K562 (cell line): ENCODE data around the gene FANCD2. TPM values are rescaled to one million over a fixed set of nuclear protein-coding genes. Genes with fewer than 3 reads are reported as not detected.

ENCODE experiments used
- ATAC-seq: fragments of 200-7000 bp; cut with Tn5 transposase; 3 replicates; pipeline ENCODE4 v1.9.1; 2020; ENCODE audit warnings: moderate library complexity
- BruUV-seq: library from RNA; stranded (reverse); fragments of 400-500 nt; replicated peaks from 2 replicates; lab custom pipeline; 2021; lab: Mats Ljungman, UMichigan
- CTCF ChIA-PET: fragments of 300-600 bp; formaldehyde crosslinking; extraction: SDS; loops from one replicate; lab custom pipeline; 2021; ENCODE audit warnings: low intra/inter-chr PET ratio; lab: Yijun Ruan, JAX
- POLR2A ChIA-PET: fragments of 300-600, 350-650 bp; sonication (Branson Sonifier 250); formaldehyde crosslinking; extraction: SDS; loops from one replicate; lab custom pipeline; 2021; ENCODE audit warnings: antibody characterized with exemption, inconsistent platforms; lab: Yijun Ruan, JAX
- DNase-seq, 4 experiments: peaks; one replicate each; pipeline versions ENCODE4 v3.0.0 to v3.0.0-alpha.2; 2011 to 2018; ENCODE audit warnings: low spot score in 3 of 4, mixed read lengths in 3 of 4; ENCODE audit errors: extremely low read depth in 1 of 4
- FAIRE-seq: peaks from 2 replicates; lab custom pipeline; 2011; peaks lifted over from hg19 to GRCh38; lab: Jason Lieb, UNC
- H2AFZ ChIP-seq: 2 replicates; pipeline ENCODE4 v1.6.0; 2011; ENCODE audit warnings: low read depth, low read length, control low read depth, inconsistent platforms
- H3K27ac ChIP-seq: fragments of 200-600 bp; 3 replicates; pipeline ENCODE4 v1.8.0; 2011; ENCODE audit warnings: low read depth, mild to moderate bottlenecking, control low read depth, inconsistent platforms, low read length, moderate library complexity, mixed read lengths; ENCODE audit errors: extremely low read depth
- H3K27me3 ChIP-seq, 2 experiments: fragments of 300-600 bp in 1 of 2; 2 replicates in 1 of 2; 3 replicates in 1 of 2; pipeline versions ENCODE4 v1.6.0 to v1.8.0; 2011; ENCODE audit warnings: inconsistent platforms in 2 of 2, low read length in 2 of 2, mild to moderate bottlenecking in 1 of 2, mixed read lengths in 1 of 2, moderate library complexity in 1 of 2; ENCODE audit not compliant: control insufficient read depth in 2 of 2, insufficient read depth in 2 of 2
- H3K36me3 ChIP-seq: fragments of 300-600 bp; 3 replicates; pipeline ENCODE4 v1.8.0; 2011; ENCODE audit warnings: mild to moderate bottlenecking, low read length, inconsistent platforms; ENCODE audit not compliant: control insufficient read depth, insufficient read depth
- H3K4me1 ChIP-seq, 2 experiments: fragments of 200-600 bp in 1 of 2; replicated peaks in 1 of 2; 2 replicates in 1 of 2; 3 replicates in 1 of 2; pipeline versions ENCODE4 v1.5.1 to v1.8.0; 2011; ENCODE audit warnings: inconsistent platforms in 2 of 2, low read length in 2 of 2, mild to moderate bottlenecking in 1 of 2, mixed read lengths in 1 of 2, moderate library complexity in 1 of 2; ENCODE audit not compliant: control insufficient read depth in 2 of 2, insufficient read depth in 2 of 2
- H3K4me2 ChIP-seq: 2 replicates; pipeline ENCODE4 v1.6.1; 2011; ENCODE audit warnings: low read length, control low read depth, inconsistent platforms, mixed read lengths; ENCODE audit not compliant: insufficient read depth
- H3K4me3 ChIP-seq: fragments of 200-600 bp; sonication (generic), shearing (Covaris generic); 2 replicates; pipeline ENCODE4 v1.5.1; 2016; ENCODE audit warnings: control low read depth, inconsistent platforms
- H3K79me2 ChIP-seq: fragments of 200-600 bp; 3 replicates; pipeline ENCODE4 v1.8.0; 2011; ENCODE audit warnings: low read length, inconsistent platforms; ENCODE audit not compliant: control insufficient read depth, insufficient read depth
- H3K9ac ChIP-seq, 2 experiments: 2 replicates each; pipeline versions ENCODE4 v1.6.0 to v1.6.1; 2011; ENCODE audit warnings: low read depth in 2 of 2, low read length in 2 of 2, control low read depth in 1 of 2, inconsistent platforms in 1 of 2, mild to moderate bottlenecking in 1 of 2, mixed read lengths in 1 of 2; ENCODE audit not compliant: insufficient read depth in 1 of 2
- H3K9me1 ChIP-seq: one replicate; pipeline ENCODE4 v1.6.0; 2011; ENCODE audit warnings: inconsistent platforms, mild to moderate bottlenecking, low read length, moderate library complexity; ENCODE audit not compliant: control insufficient read depth, insufficient read depth
- H3K9me3 ChIP-seq: replicated peaks from 2 replicates; pipeline ENCODE4 v1.5.1; 2011; ENCODE audit warnings: low read depth, low read length, inconsistent platforms; ENCODE audit not compliant: control insufficient read depth, insufficient read depth
- H4K20me1 ChIP-seq: replicated peaks from 2 replicates; pipeline ENCODE4 v1.6.1; 2011; ENCODE audit warnings: low read length, inconsistent platforms, mixed read lengths; ENCODE audit not compliant: control insufficient read depth, insufficient read depth
- ADNP ChIP-seq: fragments of 200-800 bp; sonication (Bioruptor generic); IDR thresholded peaks from 2 replicates; pipeline ENCODE4 v1.6.1; 2016; ENCODE audit warnings: missing genetic modification characterization, missing compliant biosample characterization
- KAT8 ChIP-seq: fragments of 450-650 bp; IDR thresholded peaks from 2 replicates; pipeline ENCODE4 v1.6.1; 2016; ENCODE audit warnings: low read depth, mild to moderate bottlenecking
- NR2F6 ChIP-seq: fragments of 450-650 bp; formaldehyde crosslinking; IDR thresholded peaks from 2 replicates; pipeline ENCODE4 v1.4.0; 2020; ENCODE audit warnings: mild to moderate bottlenecking
- POLR2AphosphoS2 ChIP-seq: IDR thresholded peaks from 2 replicates; pipeline ENCODE4 v1.6.1; 2012; ENCODE audit warnings: low read length, improper control_type of control experiment
- POLR2G ChIP-seq: fragments of 200-400 bp; formaldehyde crosslinking; IDR thresholded peaks from 2 replicates; pipeline ENCODE4 v1.6.1; 2017; ENCODE audit warnings: low read depth, mild to moderate bottlenecking, antibody characterized with exemption, low read length, moderate library complexity
- ZNF561 ChIP-seq: fragments of 450-650 bp; formaldehyde crosslinking; conservative IDR thresholded peaks from 2 replicates; pipeline ENCODE4 v1.4.0; 2020; ENCODE audit warnings: mild to moderate bottlenecking, moderate library complexity
- WGBS: fragments of 100-300 bp; shearing (Covaris generic); methylation state at CpG from one replicate; pipeline ENCODE4 v1.1.6; 2016; ENCODE audit warnings: low coverage, mixed read lengths; ENCODE audit not compliant: insufficient coverage; ENCODE audit errors: missing lambda C conversion rate; 5-methylcytosine and 5-hydroxymethylcytosine counted together
- in situ Hi-C: fragments of 300-500 bp; cut with MboI; formaldehyde crosslinking; loops from 4 replicates; pipeline ENCODE4 v1.15.0; 2018; ENCODE audit warnings: inconsistent platforms, mixed read lengths
- intact Hi-C: fragments of 100-400 bp; cut with micrococcal nuclease; formaldehyde crosslinking; loops from 2 replicates; pipeline ENCODE4 v1.14.2; 2022
- polyA plus RNA-seq, 8 experiments: library from polyadenylated mRNA; depleted of rRNA in 4 of 8; stranded (reverse) in 5 of 8; unstranded in 3 of 8; fragments of >200 nt; fragmentation: Nextera tagmentation in 2 of 8; fragmentation: Illumina TruSeq in 1 of 8; extraction: Ambion mirVana in 2 of 8; extraction: Trizol in 1 of 8; gene quantifications; 2 replicates each; pipeline versions ENCODE4 v1.2.1 to v1.2.3, GENCODE V29; 2011 to 2014; ENCODE audit warnings: inconsistent platforms in 1 of 8, missing spikeins in 1 of 8
- total RNA-seq, 7 experiments: library from RNA; depleted of rRNA in 6 of 7; stranded (reverse); fragments of >200 nt in 6 of 7; fragmentation: Illumina TruSeq in 2 of 7; extraction: Trizol in 2 of 7; gene quantifications; 2 replicates each; pipeline versions ENCODE4 v1.2.1 to v1.2.3, GENCODE V29; 2011 to 2021; ENCODE audit warnings: low replicate concordance in 1 of 7
- TF ChIP-seq, protein P1 (sequence below): fragments of 250-450 bp; sonication (Bioruptor Pico); IDR thresholded peaks from 2 replicates; pipeline ENCODE4 v1.8.0; 2021; ENCODE audit warnings: moderate library complexity, mild to moderate bottlenecking, inconsistent platforms
- TF ChIP-seq, protein P2 (sequence below): fragments of 450-650 bp; IDR thresholded peaks from 2 replicates; pipeline ENCODE4 v1.6.1; 2016

The FANCD2 gene
- total and polyA plus RNA-seq, 9 of the 15 experiments (the other 6 are each of a cell fraction or from before 2014, with no cell fraction given): 59.4 to 137 (median 96.1) TPM

DNA sequence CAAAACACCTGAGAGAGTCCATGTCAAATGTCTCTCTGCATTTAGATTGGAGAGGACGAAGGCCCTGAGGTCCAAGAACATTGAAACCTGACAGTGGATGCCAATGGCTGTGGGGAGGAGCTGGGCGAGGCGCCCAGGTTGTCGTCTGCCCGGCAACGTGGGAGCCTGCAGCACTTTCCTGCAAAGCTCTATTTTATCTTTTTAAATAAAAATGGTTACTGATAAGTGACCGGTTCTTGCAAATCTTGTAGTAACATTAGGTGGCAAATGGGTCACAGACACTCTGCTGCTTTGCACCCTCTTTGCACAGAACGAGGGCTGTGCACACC is 19.5 kb upstream of the FANCD2 start:
- WGBS: 40% methylated on average over 8 of the region's 8 CpGs
- CTCF ChIA-PET: no interaction called here

DNA sequence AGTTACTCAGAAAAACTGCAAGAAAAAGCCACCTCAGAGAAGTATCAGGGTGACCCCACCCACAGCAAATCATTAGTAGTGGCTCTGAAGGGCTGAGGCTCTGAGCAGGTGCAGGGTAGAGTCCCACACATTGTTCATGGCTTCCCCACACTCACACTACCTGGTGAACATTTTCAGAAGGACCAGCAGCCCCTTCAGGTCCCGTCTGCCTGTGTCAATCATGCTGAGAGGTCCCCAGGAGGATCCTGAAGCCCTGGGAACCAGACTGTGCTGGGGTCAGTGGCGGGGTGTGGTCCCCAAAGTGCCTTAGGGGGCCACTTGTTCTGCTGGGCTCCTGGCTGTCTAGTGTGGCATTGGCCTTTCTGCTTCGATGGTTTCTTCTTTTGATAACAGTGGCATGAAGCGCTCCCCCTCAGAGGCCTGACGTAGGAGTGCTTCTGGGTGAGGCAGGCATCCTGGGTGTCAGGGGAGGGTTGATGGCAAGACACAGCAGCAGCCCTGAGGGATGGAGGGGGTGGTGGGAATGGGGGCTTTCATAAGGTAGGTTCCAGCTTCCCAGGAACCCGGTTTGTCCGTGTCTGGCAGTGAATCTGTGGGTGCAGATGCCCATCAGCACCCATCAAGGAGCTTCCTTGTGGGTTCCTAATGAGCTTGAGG is 19.0 kb upstream of the FANCD2 start:
- H3K4me2 ChIP-seq: no peak overlapping the region
- no peaks in the 10 kb centered on the region for H3K9me3 ChIP-seq
- H4K20me1 ChIP-seq: peaks cover 6% of the 10 kb centered on the region
- H3K27me3 ChIP-seq: no peaks in the 10 kb centered on the region
- WGBS: 45% methylated on average over 7 of the region's 7 CpGs
- H3K4me3 ChIP-seq: no peak overlapping the region
- BruUV-seq: no TSS peak
- peaks cover 6 to 32% of the 10 kb centered on the region in 2 experiments for H3K4me1 ChIP-seq
- no peak overlapping the region for H2AFZ ChIP-seq
- H3K36me3 ChIP-seq: peaks cover 16% of the 10 kb centered on the region; the same call in 2 of the 3 replicates
- intact Hi-C loops (no loop called here), in situ Hi-C loops (no loop called here)
- H3K79me2 ChIP-seq: no peaks in the 10 kb centered on the region
- ChIA-PET CTCF (no interaction called here), POLR2A (interaction anchor here (0.6 to 1.5 kb wide), 3 partner anchors 13 to 28 kb away, joined by 3 to 5 read pairs (median 3); no protein-coding TSS in a partner anchor)
- TF ChIP-seq ADNP (tag): no peak
- TF ChIP-seq POLR2G: peak; percentile 48
- TF ChIP-seq, protein P1, sequence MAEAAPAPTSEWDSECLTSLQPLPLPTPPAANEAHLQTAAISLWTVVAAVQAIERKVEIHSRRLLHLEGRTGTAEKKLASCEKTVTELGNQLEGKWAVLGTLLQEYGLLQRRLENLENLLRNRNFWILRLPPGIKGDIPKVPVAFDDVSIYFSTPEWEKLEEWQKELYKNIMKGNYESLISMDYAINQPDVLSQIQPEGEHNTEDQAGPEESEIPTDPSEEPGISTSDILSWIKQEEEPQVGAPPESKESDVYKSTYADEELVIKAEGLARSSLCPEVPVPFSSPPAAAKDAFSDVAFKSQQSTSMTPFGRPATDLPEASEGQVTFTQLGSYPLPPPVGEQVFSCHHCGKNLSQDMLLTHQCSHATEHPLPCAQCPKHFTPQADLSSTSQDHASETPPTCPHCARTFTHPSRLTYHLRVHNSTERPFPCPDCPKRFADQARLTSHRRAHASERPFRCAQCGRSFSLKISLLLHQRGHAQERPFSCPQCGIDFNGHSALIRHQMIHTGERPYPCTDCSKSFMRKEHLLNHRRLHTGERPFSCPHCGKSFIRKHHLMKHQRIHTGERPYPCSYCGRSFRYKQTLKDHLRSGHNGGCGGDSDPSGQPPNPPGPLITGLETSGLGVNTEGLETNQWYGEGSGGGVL (CRISPR knock-in tag): no peak
- peak; percentile 81 for TF ChIP-seq POLR2AphosphoS2
- TF ChIP-seq, protein P2, sequence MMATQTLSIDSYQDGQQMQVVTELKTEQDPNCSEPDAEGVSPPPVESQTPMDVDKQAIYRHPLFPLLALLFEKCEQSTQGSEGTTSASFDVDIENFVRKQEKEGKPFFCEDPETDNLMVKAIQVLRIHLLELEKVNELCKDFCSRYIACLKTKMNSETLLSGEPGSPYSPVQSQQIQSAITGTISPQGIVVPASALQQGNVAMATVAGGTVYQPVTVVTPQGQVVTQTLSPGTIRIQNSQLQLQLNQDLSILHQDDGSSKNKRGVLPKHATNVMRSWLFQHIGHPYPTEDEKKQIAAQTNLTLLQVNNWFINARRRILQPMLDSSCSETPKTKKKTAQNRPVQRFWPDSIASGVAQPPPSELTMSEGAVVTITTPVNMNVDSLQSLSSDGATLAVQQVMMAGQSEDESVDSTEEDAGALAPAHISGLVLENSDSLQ: peak; percentile 55
- no peak overlapping the region for H3K27ac ChIP-seq
- peaks cover 5% of the 10 kb centered on the region for H3K9me1 ChIP-seq
- DNase-seq (no peak), ATAC-seq (no peak), FAIRE-seq (no peak)
- H3K9ac ChIP-seq: peak overlapping the region in 1 of 2 experiments; percentile 67; a peak in 1 of 4 replicates

More for the DNA sequence above, 19.5 kb upstream of the FANCD2 start:
- Histone ChIP-seq H4K20me1 (peaks cover 6% of the 10 kb centered on the region), H3K9ac (0 out of 4 replicates have a peak overlapping the region, but pooled peaks of 1 of the 2 experiments have one; percentile 21), H3K27me3 (no peaks in the 10 kb centered on the region), H3K36me3 (peaks cover 17% of the 10 kb centered on the region; the same call in 2 of the 3 replicates), H3K4me3 (no peak overlapping the region), H2AFZ (no peak overlapping the region), H3K27ac (no peak overlapping the region), H3K4me1 (peaks cover 6 to 32% of the 10 kb centered on the region in 2 experiments), H3K9me3 (no peaks in the 10 kb centered on the region), H3K9me1 (peaks cover 5% of the 10 kb centered on the region), H3K4me2 (no peak overlapping the region), H3K79me2 (no peaks in the 10 kb centered on the region)
- no peak for DNase-seq
- FAIRE-seq: no peak
- BruUV-seq: no TSS peak
- POLR2A ChIA-PET: no interaction called here
- in situ Hi-C loops: no loop called here
- ATAC-seq: no peak
- no peak for TF ChIP-seq KAT8
- TF ChIP-seq NR2F6: no peak
- TF ChIP-seq POLR2G: 0 out of 2 replicates have a peak, but pooled peaks have one; percentile 1
- no peak for TF ChIP-seq ZNF561 (CRISPR knock-in tag)
- intact Hi-C loops: no loop called here
